Ectodermal cell (in vitro differentiated cells): ENCODE results near the gene MRPS18B.
"Not testable (repeated sequence)": the region's sequence is repeated elsewhere in the genome, so short reads cannot be mapped to it uniquely, and the experiment has no call there.

ENCODE experiments used
- H3K27ac ChIP-seq: 2 replicates; pipeline ENCODE4 v1.7.0; 2013; ENCODE audit warnings: mild to moderate bottlenecking, low read depth, low read length; ENCODE audit not compliant: insufficient read depth, poor library complexity, severe bottlenecking
- H3K27me3 ChIP-seq: 2 replicates; pipeline ENCODE4 v1.7.0; 2013; ENCODE audit warnings: mild to moderate bottlenecking, low read length; ENCODE audit not compliant: insufficient read depth, control insufficient read depth, poor library complexity, severe bottlenecking
- H3K36me3 ChIP-seq: one replicate; pipeline ENCODE4 v1.7.0; 2013; ENCODE audit warnings: low read length; ENCODE audit not compliant: control insufficient read depth, insufficient read depth
- H3K4me1 ChIP-seq: one replicate; pipeline ENCODE4 v1.7.0; 2013; ENCODE audit warnings: low read length; ENCODE audit not compliant: control insufficient read depth, insufficient read depth
- H3K4me3 ChIP-seq: 2 replicates; pipeline ENCODE4 v1.7.0; 2013; ENCODE audit warnings: low read depth, low read length, control low read depth; ENCODE audit not compliant: insufficient read depth
- H3K9me3 ChIP-seq: 2 replicates; pipeline ENCODE4 v1.7.0; 2013; ENCODE audit warnings: mild to moderate bottlenecking, low read length, moderate library complexity; ENCODE audit not compliant: control insufficient read depth
- WGBS, 2 experiments: methylation state at CpG; one replicate each; pipeline ENCODE4 v1.1.7; 2013; ENCODE audit warnings: missing lambda C conversion rate in 2 of 2; 5-methylcytosine and 5-hydroxymethylcytosine counted together

Gene MRPS18B

DNA sequence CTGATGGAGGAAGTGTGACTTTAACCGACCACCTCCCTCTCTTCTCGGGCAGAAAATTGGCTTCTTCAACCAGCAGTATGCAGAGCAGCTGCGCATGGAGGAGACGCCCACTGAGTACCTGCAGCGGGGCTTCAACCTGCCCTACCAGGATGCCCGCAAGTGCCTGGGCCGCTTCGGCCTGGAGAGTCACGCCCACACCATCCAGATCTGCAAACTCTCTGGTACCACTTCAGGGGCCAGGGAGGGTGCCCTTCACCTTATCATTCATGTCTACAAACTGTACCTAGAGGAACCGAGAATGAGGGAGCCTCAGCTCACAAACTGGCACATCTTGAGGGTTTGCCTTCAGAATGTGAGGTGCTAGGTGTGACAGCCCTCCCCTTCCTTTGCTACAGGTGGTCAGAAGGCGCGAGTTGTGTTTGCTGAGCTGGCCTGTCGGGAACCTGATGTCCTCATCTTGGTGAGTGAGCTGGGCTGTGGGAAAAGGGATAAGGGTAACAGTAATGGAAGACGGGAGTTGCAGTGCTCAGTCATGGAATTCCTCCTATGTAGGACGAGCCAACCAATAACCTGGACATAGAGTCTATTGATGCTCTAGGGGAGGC lies 27.8 kb upstream of the MRPS18B start:
- no peaks in the 10 kb centered on the region for H3K27me3 ChIP-seq
- H3K4me1 ChIP-seq: no peaks in the 10 kb centered on the region
- H3K36me3 ChIP-seq: peaks cover 57% of the 10 kb centered on the region
- H3K9me3 ChIP-seq: no peaks in the 10 kb centered on the region
- no peak overlapping the region for H3K27ac ChIP-seq
- no peak overlapping the region for H3K4me3 ChIP-seq
- 96 to 98% methylated on average over 15 of the region's 15 CpGs for whole genome bisulfite sequencing, 2 experiments

DNA sequence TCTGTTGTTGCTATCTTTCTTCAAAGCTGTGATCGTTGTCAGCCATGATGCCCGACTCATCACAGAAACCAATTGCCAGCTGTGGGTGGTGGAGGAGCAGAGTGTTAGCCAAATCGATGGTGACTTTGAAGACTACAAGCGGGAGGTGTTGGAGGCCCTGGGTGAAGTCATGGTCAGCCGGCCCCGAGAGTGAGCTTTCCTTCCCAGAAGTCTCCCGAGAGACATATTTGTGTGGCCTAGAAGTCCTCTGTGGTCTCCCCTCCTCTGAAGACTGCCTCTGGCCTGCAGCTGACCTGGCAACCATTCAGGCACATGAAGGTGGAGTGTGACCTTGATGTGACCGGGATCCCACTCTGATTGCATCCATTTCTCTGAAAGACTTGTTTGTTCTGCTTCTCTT lies 27.1 kb upstream of the MRPS18B start:
- Histone ChIP-seq H3K27ac (no peak overlapping the region), H3K36me3 (peaks cover 50% of the 10 kb centered on the region), H3K4me3 (no peak overlapping the region), H3K4me1 (no peaks in the 10 kb centered on the region), H3K9me3 (no peaks in the 10 kb centered on the region), H3K27me3 (no peaks in the 10 kb centered on the region)
- WGBS, 2 experiments: 96 to 97% methylated on average over 8 of the region's 8 CpGs

DNA sequence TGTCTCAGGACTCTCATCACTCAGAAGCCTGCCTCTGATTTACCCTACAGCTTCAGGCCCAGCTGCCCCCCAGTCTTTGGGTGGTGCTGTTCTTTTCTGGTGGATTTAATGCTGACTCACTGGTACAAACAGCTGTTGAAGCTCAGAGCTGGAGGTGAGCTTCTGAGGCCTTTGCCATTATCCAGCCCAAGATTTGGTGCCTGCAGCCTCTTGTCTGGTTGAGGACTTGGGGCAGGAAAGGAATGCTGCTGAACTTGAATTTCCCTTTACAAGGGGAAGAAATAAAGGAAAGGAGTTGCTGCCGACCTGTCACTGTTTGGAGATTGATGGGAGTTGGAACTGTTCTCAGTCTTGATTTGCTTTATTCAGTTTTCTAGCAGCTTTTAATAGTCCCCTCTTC lies 26.6 kb upstream of the MRPS18B start:
- H3K4me1 ChIP-seq: no peaks in the 10 kb centered on the region
- peaks cover 45% of the 10 kb centered on the region for H3K36me3 ChIP-seq
- H3K4me3 ChIP-seq: no peak overlapping the region
- no peaks in the 10 kb centered on the region for H3K9me3 ChIP-seq
- no peak overlapping the region for H3K27ac ChIP-seq
- H3K27me3 ChIP-seq: no peaks in the 10 kb centered on the region
- WGBS, 2 experiments: 88 to 100% methylated on average over 1 of the region's 1 CpG

DNA sequence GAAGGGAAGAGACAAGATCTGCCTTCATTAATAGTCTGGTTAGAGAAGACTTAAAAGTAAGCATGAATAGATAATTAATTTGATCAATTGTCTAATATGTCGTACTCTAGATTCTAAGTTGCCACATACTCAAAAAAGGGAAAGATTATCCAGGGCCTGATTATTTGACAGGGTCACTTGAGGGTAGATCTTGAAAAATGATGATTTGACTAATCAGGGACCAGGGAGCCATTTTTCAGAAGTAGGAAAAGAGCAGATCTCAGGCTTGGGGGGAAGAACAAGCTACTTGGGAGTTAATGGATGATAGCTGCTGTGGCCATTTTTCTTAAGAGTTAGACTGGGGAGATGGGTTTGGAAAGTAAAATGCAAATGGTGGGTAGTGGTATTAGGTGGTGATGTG lies 25.4 kb upstream of the MRPS18B start:
- no peak overlapping the region for H3K27ac ChIP-seq
- no peak overlapping the region for H3K4me3 ChIP-seq
- H3K36me3 ChIP-seq: peaks cover 36% of the 10 kb centered on the region
- 97 to 100% methylated on average over 1 of the region's 1 CpG for WGBS, 2 experiments
- H3K4me1 ChIP-seq: no peaks in the 10 kb centered on the region
- H3K27me3 ChIP-seq: no peaks in the 10 kb centered on the region
- H3K9me3 ChIP-seq: no peaks in the 10 kb centered on the region

DNA sequence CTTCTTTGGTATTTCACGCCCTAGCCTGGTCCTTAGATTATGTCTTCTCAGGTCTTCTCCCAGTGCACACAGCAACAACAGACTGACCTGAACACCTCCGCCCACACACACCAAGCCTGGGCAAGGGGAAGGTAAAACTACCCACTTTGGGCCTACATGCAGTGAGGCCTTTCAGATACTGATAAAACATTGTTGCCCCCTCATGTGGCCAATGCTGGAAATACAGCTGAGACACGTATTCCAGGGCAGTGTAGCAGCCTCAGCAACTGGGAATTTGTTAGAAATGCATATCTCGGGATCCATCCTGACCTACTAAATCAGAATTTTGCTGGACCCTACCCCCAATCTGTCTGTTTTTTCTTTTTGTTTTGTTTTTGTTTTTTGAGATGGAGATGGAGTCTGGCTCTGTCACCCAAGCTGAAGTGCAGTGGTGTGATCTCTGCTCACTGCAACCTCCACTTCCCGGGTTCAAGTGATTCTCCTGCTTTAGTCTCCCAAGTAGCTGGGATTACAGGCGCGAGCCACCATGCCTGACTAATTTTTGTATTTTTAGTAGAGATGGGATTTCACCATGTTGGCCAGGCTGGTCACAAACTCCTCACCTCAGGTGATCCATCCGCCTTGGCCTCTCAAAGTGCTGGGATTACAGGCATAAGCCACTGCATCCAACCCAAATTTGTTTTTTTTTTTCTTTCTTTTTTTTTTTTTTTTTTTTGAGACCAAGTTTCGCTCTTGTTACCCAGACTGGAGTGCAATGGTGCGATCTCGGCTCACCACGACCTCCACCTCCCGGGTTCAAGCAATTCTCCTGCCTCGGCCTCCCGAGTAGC lies 20.1 kb upstream of the MRPS18B start:
- H3K27ac ChIP-seq, H3K4me1 ChIP-seq, H3K4me3 ChIP-seq, H3K9me3 ChIP-seq, H3K27me3 ChIP-seq: not testable (repeated sequence)
- peaks cover 29% of the 10 kb centered on the region for H3K36me3 ChIP-seq
- WGBS, 2 experiments: 85 to 86% methylated on average over 15 of the region's 15 CpGs

DNA sequence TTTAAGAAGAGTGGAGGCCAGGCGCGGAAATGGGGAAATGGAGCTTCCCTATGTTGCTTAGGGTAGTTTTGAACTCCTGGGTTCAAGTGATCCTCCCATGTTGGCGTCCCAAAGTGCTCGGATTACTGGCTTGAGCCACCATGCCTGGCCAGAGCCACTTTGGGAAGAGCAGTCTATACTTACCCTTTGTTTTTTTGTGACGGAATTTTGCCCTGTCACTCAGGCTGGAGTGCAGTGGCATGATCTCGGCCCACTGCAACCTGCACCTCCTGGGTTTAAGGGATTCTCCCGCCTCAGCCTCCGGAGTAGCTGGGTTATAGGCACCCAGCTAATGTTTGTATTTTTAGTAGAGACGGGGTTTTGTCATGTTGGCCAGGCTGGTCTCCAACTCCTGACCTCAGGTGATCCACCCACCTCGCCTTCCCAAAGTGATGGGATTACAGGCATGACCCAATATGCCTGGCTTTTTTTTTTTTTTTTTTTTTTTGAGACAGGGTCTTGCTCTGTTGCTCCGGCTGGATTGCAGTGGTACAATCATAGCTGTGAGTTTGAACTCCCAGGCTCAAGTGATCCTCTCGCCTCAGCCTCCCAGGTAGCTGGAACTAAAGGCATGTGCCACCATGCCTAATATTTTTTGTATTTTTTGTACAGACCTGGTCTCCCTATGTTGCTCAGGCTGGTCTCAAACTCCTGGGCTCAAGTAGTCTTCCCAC lies 18.6 kb upstream of the MRPS18B start:
- H3K27me3 ChIP-seq: no peaks in the 10 kb centered on the region
- H3K36me3 ChIP-seq: peaks cover 44% of the 10 kb centered on the region
- no peak overlapping the region for H3K27ac ChIP-seq
- no peaks in the 10 kb centered on the region for H3K9me3 ChIP-seq
- WGBS, 2 experiments: 89 to 91% methylated on average over 12 of the region's 12 CpGs
- no peak overlapping the region for H3K4me3 ChIP-seq
- H3K4me1 ChIP-seq: no peaks in the 10 kb centered on the region

DNA sequence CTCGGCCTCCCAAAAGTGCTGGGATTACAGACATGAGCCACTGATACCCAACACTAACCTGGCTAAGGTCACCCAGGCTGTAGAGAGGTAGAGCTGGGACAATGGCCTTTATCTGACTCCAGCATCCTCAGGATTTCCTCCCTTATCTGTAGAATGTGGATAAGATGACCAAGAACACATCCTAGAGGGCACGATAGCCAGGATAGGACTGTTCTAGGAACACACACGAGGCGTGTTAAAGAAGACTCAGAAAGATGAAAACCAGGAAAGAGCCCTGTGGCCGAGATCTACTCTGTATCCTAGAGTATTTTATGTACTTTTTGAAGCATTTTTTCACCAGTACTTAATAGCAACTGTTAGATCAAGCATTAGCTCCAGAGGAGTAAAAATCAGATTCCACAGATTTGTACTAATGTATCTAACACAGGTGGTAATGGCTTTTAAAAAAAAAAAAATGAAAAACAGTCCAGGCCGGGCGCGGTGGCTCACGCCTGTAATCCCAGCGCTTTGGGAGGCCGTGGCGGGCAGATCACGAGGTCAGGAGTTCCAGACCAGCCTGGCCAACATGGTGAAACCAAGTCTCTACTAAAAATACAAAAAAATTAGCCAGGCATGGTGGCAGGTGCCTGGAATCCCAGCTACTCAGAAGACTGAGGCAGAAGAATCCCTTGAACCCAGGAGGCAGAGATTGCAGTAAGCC lies 17.9 kb upstream of the MRPS18B start:
- no peaks in the 10 kb centered on the region for H3K4me1 ChIP-seq
- no peaks in the 10 kb centered on the region for H3K27me3 ChIP-seq
- H3K36me3 ChIP-seq: peaks cover 45% of the 10 kb centered on the region
- no peaks in the 10 kb centered on the region for H3K9me3 ChIP-seq
- H3K27ac ChIP-seq: peak overlapping the region; percentile 1
- 95% methylated on average over 13 of the region's 13 CpGs for WGBS, 2 experiments
- no peak overlapping the region for H3K4me3 ChIP-seq

DNA sequence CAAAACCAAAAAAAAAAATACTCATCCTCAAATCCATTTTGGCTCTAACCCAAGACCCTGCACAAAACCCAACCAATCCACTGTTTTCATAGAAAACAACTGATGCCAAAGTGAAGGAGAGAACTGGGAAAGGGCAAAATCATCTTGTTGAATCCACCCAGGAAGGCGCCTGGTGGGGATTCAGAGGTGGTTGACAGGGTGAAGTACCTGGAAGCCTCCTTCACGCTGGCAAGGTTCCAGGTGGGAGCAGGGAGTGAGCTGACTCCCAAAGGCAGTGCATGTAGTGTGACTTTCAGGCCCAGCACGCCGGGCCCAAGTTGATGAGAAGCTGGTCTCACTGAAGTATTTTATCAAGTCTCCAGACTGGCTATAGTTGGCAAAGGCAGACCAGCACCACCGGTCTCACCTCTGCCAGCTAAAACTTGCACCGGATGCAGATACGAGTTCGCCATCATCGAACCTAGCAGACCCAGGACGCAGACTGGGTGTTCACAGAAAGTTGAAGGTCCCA lies 17.1 kb upstream of the MRPS18B start:
- Histone ChIP-seq H3K27me3 (no peaks in the 10 kb centered on the region), H3K4me1 (no peaks in the 10 kb centered on the region), H3K9me3 (no peaks in the 10 kb centered on the region), H3K27ac (no peak overlapping the region), H3K4me3 (no peak overlapping the region), H3K36me3 (peaks cover 52% of the 10 kb centered on the region)
- 95% methylated on average over 10 of the region's 10 CpGs for WGBS, 2 experiments

DNA sequence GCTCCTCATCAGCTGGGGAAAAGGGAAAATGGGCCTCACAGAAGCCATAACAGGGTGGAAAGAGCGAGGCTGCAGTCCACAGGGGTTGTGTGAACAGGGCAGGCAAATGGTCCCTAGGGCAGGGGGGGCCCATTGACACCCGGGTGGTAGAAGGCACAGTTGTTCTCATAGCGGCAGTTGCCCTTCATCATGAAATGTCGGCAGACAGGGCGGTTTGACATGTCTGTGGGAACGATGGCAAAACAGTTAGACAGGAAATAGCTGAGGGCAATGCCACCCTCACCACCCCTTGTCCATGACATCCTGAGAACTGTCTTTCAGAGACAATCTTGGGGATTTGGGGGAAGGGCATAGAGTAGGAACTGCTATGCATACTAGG lies 16.2 kb upstream of the MRPS18B start:
- H3K36me3 ChIP-seq: peaks cover 61% of the 10 kb centered on the region
- H3K4me3 ChIP-seq: no peak overlapping the region
- no peak overlapping the region for H3K27ac ChIP-seq

More for the DNA sequence above, 16.2 kb upstream of the MRPS18B start:
- 96 to 99% methylated on average over 6 of the region's 6 CpGs for WGBS, 2 experiments
- Histone ChIP-seq H3K27me3 (no peaks in the 10 kb centered on the region), H3K9me3 (no peaks in the 10 kb centered on the region), H3K4me1 (no peaks in the 10 kb centered on the region)
